Testis (tissue), 3 donors: ENCODE measurements around the gene ABHD17A. TPM values are rescaled to one million over a fixed set of nuclear protein-coding genes. Genes with fewer than 3 reads are reported as not detected.

ENCODE experiments used
- DNase-seq: peaks from one replicate; pipeline ENCODE4 v3.0.0-alpha.2; 2019
- H3K27ac ChIP-seq, 2 donors: fragments of 200-600 bp; sonication (generic); one replicate each; pipeline ENCODE4 v1.5.1; 2019
- H3K27me3 ChIP-seq: fragments of 200-600 bp; sonication (generic); one replicate; pipeline ENCODE4 v1.5.1; 2019
- H3K36me3 ChIP-seq: fragments of 200-600 bp; sonication (generic); one replicate; pipeline ENCODE4 v1.5.1; 2017; ENCODE audit warnings: low read depth; ENCODE audit errors: missing control alignments
- H3K4me1 ChIP-seq: fragments of 200-600 bp; sonication (generic); one replicate; pipeline ENCODE4 v1.5.1; 2019
- H3K4me3 ChIP-seq, 2 donors: fragments of 200-600 bp; sonication (generic); one replicate each; pipeline ENCODE4 v1.5.1; 2017 to 2019
- H3K9me3 ChIP-seq: fragments of 200-600 bp; sonication (generic); one replicate; pipeline ENCODE4 v1.5.1; 2017
- POLR2A ChIP-seq: fragments of 450-650 bp; IDR thresholded peaks from one replicate; pipeline ENCODE4 v1.6.1; 2017; ENCODE audit warnings: antibody characterized with exemption, mild to moderate bottlenecking, moderate library complexity
- WGBS, 2 donors: methylation state at CpG; one replicate each; pipeline ENCODE4 v1.1.5; 2018; 5-methylcytosine and 5-hydroxymethylcytosine counted together
- intact Hi-C: fragments of 100-400 bp; cut with DNase I; formaldehyde crosslinking; loops from one replicate; pipeline ENCODE4 v1.15.1; 2023; ENCODE audit warnings: low total_unique reads
- polyA plus RNA-seq: library from polyadenylated mRNA; stranded (reverse); fragments of 350-450 nt; fragmentation: Illumina TruSeq; extraction: RNeasy Lipid Tissue Mini Kit (QIAGEN cat#74804); gene quantifications from one replicate; pipeline ENCODE4 v1.2.3, GENCODE V29; 2014; ENCODE audit warnings: low read depth, low replicate concordance; ENCODE audit not compliant: insufficient read depth
- total RNA-seq, 2 donors: library from RNA; depleted of rRNA; stranded (reverse); fragments of >200 nt; gene quantifications; one replicate each; pipeline ENCODE4 v1.2.3, GENCODE V29; 2016
- TF ChIP-seq, protein P1 (sequence below), 3 experiments: fragments of 450-650 bp in 2 of 3; fragments of 200-600 bp in 1 of 3; sonication (generic) in 1 of 3; IDR thresholded peaks; one replicate each; pipeline ENCODE4 v1.5.1; 2016 to 2019; ENCODE audit warnings: antibody characterized with exemption in 3 of 3, mild to moderate bottlenecking in 2 of 3, moderate library complexity in 1 of 3

The ABHD17A gene
- total and polyA plus RNA-seq, 3 donors from 2014 or later = 51.1 to 140 (median 127) TPM

DNA sequence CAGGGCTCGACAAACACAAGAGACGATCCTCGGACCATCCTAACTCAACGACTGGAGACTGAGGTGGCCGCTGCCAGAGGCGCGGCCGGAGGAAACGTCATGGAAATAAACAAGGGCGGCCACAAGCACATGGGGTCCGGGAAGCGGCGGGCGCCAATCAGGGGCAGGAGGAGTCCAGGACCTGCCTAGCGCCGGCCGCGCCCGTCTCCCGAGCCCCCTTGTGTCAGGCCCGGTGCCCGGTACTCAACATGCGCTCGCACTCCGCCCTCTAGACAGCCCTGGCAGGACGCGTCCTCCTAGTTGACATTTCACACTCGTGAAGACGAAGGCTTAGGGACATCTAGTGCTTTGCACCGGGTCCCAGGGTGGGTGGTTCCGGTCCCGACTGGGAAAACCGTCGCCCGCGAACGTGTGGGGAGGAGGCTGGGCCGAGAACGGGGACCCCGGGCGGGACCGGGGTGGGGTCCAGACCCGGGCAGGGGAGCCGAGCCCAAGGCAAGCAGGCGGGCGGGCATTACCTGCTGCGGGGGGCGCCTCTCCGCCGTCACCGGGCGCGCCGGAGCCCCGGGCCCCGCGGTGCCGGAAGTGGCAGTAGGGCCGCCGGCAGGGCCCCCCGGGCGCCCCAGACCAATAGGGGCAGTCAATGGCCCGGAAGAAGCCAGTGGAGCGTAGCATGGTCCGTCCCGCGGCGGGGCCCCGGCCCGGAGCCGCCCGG, 37.5 kb downstream of the ABHD17A start:
- peaks cover 47% of the 10 kb centered on the region for H3K4me1 ChIP-seq
- DNase-seq = peak; percentile 66
- peak overlapping the region; percentile 97 to 99 for H3K4me3 ChIP-seq
- TF ChIP-seq POLR2A = no peak
- TF ChIP-seq, protein P1, sequence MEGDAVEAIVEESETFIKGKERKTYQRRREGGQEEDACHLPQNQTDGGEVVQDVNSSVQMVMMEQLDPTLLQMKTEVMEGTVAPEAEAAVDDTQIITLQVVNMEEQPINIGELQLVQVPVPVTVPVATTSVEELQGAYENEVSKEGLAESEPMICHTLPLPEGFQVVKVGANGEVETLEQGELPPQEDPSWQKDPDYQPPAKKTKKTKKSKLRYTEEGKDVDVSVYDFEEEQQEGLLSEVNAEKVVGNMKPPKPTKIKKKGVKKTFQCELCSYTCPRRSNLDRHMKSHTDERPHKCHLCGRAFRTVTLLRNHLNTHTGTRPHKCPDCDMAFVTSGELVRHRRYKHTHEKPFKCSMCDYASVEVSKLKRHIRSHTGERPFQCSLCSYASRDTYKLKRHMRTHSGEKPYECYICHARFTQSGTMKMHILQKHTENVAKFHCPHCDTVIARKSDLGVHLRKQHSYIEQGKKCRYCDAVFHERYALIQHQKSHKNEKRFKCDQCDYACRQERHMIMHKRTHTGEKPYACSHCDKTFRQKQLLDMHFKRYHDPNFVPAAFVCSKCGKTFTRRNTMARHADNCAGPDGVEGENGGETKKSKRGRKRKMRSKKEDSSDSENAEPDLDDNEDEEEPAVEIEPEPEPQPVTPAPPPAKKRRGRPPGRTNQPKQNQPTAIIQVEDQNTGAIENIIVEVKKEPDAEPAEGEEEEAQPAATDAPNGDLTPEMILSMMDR (IDR thresholded peaks at IDR 0.05) = no peak
- intact Hi-C loops = no loop called here
- no peaks in the 10 kb centered on the region for H3K27me3 ChIP-seq
- H3K36me3 ChIP-seq = no peaks in the 10 kb centered on the region
- H3K27ac ChIP-seq = peak overlapping the region; percentile 99
- 0% methylated on average over 68 of the region's 72 CpGs; no CpG with 5 or more reads in 1 of the 2 donors for whole genome bisulfite sequencing, 2 donors
- no peaks in the 10 kb centered on the region for H3K9me3 ChIP-seq

DNA sequence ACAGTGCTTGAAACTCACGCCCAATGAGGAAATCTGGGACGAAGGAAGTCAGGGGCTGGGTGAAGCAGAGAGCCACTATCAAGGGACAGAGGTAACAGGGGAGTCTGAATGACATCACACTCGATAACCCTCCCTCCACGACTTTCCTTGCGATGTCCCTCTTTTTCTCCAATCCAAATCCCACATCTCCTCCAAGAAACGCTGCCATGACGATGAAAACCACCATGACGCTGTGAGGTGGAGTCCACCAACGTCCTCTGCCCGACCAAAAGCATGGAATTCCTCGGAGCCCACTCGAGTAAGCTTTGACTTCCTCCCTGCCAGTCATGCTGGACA, 38.0 kb downstream of the ABHD17A start:
- TF ChIP-seq, protein P1 (IDR thresholded peaks at IDR 0.05) = no peak
- no peak for TF ChIP-seq POLR2A
- H3K27ac ChIP-seq = peak overlapping the region; percentile 99
- H3K4me1 ChIP-seq = peaks cover 47% of the 10 kb centered on the region
- H3K27me3 ChIP-seq = no peaks in the 10 kb centered on the region
- no peaks in the 10 kb centered on the region for H3K36me3 ChIP-seq
- H3K4me3 ChIP-seq = peak overlapping the region; percentile 97 to 99
- 4 to 5% methylated on average over 12 of the region's 12 CpGs for WGBS, 2 donors
- no peak for DNase-seq
- no peaks in the 10 kb centered on the region for H3K9me3 ChIP-seq
- intact Hi-C loops = no loop called here

- Histone ChIP-seq H3K36me3 (no peaks in the 10 kb centered on the region), H3K9me3 (no peaks in the 10 kb centered on the region), H3K27me3 (no peaks in the 10 kb centered on the region), H3K4me1 (peaks cover 48% of the 10 kb centered on the region), H3K27ac (peak overlapping the region in 1 of 2 donors; percentile 99), H3K4me3 (peak overlapping the region in 1 of 2 donors; percentile 97)
- 32 to 51% methylated on average over 29 of the region's 29 CpGs for WGBS, 2 donors
- DNase-seq = no peak
- intact Hi-C loops = no loop called here
- TF ChIP-seq, protein P1 (IDR thresholded peaks at IDR 0.05) = no peak
- TF ChIP-seq POLR2A = no peak
Measured at GRCh38 chr19:1846517-1847204, 38.6 kb downstream of the ABHD17A start.

DNA sequence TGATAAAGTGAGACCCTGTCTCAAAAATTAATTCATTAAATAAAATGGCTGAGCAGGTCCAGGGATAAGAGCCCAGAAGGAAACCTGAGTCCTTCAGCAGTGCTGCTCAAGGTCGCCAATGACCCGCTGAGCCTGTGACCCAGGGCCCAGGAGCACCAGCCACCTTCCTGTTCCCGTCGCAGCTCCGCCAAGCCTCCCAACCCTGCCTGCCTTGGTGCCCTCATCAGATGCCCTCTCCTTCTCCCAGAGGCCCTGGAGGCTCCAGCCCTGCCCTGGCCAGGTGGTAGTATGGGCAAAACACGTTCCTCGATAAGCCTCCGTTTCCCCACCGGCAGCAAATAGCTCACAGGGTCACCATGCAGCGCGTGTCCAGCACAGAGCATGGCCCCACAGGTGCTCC, 39.7 kb downstream of the ABHD17A start:
- Histone ChIP-seq H3K4me1 (peaks cover 58% of the 10 kb centered on the region), H3K9me3 (no peaks in the 10 kb centered on the region), H3K27me3 (no peaks in the 10 kb centered on the region), H3K27ac (no peak overlapping the region), H3K36me3 (no peaks in the 10 kb centered on the region), H3K4me3 (no peak overlapping the region)
- intact Hi-C loops = no loop called here
- no peak for DNase-seq
- TF ChIP-seq POLR2A = no peak
- TF ChIP-seq, protein P1 (IDR thresholded peaks at IDR 0.05) = no peak
- WGBS, 2 donors = 67 to 74% methylated on average over 11 of the region's 11 CpGs
